Umbilical cord (tissue), 2 donors: ENCODE data around the gene CCDC8. TPM values are rescaled to one million over a fixed set of nuclear protein-coding genes. Genes with fewer than 3 reads are reported as not detected.
"Not testable (repeated sequence)": the region's sequence is repeated elsewhere in the genome, so short reads cannot be mapped to it uniquely, and the experiment has no call there.

Experiments
- DNase-seq: peaks from one replicate; pipeline ENCODE4 v3.0.0-alpha.2; 2015; ENCODE audit warnings: low spot score
- total RNA-seq: library from RNA; depleted of rRNA; stranded (reverse); fragments of >200 nt; gene quantifications from one replicate; pipeline ENCODE4 v1.2.3, GENCODE V29; 2014; ENCODE audit warnings: low replicate concordance; ENCODE audit not compliant: insufficient read depth

The CCDC8 gene
- total RNA-seq, 1 donor from 2014 or later: 61.2 TPM

DNA sequence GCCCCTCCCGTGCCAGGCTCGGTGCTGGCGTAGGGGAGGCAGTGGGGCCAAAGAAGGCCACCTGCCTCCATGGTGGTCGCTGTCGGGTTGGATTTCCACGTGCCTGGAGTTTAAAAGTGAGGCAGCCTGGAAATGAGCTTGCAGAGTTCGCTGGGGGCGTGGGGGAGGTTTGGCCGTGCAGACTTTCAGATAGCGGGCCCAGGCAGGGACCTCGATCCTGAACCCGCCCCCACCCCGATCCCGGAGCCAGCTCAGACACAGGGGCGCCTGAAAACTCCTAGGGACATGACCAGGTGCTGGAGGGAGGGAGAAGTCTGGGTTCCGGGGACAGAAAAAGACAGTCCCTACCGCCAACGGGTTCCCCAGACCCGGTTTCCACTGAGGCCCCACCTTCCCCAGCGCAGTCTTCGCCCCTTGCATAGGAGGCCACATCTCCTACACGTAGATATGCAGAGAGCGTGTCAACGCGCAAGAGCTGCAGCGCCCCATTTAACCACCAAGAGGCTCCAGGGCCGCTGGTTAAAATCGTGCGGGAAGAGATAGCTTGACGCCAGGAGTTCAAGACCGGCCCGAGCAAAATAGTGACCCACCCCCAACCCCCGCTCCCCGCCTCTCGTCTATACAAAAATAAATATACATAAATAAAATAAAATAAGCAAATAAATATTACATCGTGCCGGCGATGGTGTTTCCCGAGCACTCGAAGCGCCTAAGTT is 8.5 kb downstream of the CCDC8 start:
- DNase-seq: peak; percentile 83

GRCh38 chr19:46404055-46404752 is 9.2 kb downstream of the CCDC8 start:
- peak; percentile 83 for DNase-seq

DNA sequence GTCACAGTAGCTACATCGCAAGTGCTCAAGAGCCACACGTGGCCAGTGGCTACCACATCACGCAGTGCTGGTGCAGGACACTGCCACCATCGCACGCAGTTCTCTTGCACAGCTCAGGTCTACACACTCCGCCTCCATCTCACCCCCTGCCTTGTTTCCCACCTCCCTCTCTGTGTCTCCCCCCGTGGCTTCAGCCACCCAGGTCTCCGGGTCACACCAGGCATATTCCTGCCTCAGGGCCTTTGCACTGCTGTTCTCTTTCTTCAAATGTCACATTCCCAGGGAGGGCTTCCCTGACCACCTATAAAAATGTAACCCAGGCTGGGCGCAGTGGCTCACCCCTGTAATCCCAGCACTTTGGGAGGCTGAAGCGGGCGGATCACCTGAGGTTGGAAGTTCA is 10.6 kb downstream of the CCDC8 start:
- DNase-seq: no peak

- not testable (repeated sequence) for DNase-seq
These were observed 15.4 kb downstream of the CCDC8 start for GRCh38 chr19:46397801-46398479.

- DNase-seq: no peak
These were observed 19.0 kb downstream of the CCDC8 start for GRCh38 chr19:46394402-46394797.

DNA sequence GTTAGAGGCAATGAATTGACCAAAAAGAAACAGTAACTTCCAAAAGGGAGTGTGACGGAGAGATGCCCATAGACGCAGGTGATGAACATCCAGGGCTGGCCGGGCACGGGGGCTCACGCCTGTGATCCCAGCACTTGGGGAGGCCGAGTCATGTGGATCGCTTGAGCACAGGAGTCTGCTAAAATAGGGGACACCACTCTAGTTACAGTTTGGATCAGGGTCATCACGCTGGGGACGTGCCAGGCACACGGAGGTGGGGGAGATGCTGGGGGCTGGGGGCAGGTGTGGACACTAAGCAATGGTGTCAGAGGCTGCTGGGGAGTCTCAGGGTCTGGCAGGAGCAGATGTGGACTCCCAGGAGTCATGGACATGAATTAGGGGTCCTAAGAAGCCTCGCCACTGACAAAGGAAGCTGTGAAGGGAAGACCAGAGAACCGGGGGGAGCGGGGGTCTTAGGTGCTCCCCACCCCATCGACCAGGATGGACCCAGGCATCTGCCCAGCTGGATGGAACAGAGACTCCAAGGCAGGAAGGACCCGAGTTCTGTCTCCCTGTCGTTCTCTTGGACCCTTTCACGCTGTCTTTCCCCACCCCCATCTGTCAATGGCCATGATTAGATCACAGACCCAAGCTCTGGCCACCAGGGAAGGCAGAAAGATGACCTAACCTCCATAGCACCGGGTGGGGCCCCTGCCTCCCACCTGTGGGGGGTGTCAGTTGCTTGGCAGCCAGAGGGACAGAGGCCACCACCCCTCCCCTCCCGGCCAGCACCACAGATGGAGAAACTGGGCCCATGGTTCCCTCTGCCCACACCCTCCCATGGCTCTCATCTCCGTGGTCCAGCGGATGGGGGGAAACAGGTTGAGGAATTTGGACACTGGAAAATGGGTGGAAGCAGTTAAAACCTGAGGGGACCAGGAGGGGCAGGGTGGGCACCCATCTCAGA is 19.6 kb downstream of the CCDC8 start:
- no peak for DNase-seq

DNA sequence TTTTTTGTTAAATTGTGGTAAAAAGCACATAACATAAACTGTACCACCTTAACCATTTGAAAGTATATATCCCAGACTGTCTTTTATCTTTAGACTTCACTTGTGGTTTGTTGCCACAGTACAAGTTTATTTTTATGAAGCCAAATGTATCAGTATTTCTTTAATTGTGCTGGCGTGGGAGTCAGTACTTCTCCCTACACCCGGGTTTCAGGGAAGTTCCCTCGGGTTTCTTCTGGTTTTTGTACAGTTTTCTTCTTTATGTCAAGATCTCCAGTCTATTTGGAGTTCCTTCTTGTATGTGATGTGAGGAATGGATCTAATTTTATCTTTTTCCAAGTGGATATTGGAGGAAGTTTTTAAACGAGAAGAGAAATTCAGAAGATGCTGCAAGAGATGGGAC is 20.5 kb downstream of the CCDC8 start:
- no peak for DNase-seq

GRCh38 chr19:46392252-46392801 is 21.0 kb downstream of the CCDC8 start:
- DNase-seq: peak; percentile 40

DNA sequence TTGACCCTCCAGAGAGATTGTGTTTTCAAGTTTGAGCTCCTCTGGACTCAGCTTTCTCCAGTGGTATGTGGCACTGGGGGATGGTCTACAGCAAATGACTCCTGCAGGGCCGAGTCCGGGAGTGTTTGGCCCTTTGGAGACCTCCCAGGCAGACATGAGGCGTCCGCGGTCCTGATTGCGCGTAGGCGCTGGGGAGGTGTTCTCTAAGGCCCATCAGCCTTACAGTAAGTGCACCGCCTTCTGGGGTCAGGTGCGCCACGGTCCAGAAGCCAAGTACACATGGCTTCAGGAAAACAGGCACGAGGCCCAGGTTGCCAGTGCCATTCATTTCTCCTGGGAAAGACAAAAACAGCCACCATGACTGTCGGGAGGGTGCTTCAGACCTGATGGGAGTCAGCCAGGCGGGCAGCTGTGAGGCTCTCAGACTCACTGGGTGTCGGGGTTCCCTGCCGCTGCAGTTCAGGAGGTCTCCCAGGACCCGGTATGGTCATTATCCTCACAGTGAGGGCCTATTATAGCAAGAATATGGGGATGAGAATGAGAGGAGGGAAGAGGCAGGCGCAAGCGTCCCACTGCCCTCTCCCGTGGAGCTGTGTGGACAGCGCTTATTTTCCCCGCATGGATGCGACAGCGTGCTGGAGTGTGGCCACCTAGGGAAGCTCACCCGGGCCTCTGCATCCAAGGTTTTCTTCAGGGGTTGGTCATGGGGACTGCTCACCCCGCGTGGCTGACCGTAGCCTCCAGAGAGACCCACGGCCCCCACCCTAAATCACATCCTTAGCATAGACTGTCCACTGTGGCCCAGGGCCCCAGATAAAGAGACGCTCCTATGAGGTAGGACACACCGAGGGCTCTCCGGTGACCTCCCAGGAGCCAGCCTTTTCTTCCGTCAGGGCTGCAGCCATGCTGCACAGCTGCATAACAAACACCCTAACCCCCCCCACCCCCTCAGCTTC is 21.8 kb downstream of the CCDC8 start:
- DNase-seq: no peak

DNA sequence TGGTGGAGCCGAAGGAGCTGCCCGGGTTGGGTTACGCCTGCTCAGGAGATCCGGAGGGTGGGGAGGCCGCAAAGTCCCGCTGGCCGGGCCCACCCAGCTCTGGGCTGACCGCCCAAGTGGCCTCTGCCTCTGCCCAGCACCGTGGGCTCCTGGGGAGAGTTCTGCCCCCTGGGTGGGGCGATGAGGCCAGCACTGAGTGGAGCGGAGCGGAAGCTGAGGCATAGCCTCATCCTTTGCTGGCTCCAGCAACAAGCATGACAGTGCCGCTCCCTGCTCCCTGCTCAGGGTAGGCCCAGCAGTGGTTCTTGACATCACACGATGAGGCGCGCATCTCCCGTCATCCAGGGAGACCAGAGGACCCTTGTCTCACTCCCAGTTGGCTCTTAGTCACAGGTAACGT is 22.5 kb downstream of the CCDC8 start:
- no peak for DNase-seq

- DNase-seq: no peak
These were observed 23.1 kb downstream of the CCDC8 start for GRCh38 chr19:46390121-46390858.

GRCh38 chr19:46388311-46389095 is 24.9 kb downstream of the CCDC8 start:
- DNase-seq: no peak

DNA sequence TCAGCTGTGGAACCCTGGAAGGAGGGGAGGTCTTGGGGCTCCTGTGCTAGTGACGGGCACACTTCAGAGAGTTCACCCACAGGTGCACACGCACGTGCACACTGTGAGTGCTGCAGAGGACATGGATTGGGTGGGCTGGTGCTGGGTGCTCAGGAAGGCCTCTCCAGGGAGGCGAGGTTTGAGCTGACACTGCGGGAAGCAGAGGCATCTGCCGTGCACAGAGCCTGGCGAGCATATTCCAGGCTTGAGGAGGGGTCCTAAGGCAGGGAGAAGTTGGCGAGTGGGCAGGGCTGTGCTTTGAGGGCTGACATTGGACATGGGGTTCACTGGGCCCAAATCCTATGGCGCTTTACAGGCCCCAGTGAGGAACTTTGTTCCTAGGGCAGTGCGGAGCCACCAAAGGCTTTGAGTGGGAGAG is 25.6 kb downstream of the CCDC8 start:
- no peak for DNase-seq

DNA sequence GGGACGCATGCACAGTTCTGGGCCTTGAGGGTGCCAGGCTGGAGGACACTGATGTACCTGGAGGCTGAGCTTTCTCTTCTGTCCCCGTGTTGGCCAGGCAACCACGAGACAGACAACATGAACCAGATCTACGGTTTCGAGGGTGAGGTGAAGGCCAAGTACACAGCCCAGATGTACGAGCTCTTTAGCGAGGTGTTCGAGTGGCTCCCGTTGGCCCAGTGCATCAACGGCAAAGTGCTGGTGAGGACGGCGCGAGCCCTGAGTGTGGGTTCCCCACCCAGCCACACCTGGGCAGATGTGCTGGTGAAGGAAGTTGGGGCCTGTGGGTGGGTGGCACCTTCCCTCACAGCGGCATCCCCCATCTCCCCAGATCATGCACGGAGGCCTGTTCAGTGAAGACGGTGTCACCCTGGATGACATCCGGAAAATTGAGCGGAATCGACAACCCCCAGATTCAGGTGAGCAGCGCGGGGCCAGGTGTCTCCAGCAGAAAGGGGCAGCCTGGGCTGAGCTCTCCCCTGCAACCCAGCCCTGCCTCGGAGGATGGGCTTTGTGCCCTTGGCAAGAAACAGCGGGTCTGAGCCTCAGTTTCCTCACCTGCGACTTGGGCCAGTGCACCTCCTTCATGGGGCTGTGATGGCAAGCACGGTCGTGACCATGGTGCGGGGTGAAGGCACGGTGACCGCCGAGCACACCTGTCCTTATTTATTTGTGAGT is 26.2 kb downstream of the CCDC8 start:
- no peak for DNase-seq

DNA sequence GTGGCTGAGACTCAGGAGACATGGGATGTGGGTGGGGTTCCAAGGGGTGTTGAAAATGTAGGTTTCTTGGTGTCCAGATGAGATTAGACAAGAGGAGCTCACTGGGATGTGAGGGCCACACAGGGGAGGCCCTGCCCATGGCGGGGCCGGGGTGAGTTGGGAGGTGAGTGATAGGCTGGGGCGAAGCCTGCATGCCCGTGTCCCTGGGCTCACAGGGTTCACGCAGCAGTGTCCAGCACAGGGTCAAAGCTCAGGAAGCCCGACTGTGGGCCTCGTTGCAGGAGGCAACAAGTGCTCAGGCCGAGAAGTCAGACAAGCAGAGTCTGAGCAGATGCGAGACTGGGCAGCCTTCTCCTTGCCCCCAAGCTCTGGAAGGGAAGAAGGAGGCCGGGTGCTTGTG is 27.2 kb downstream of the CCDC8 start:
- no peak for DNase-seq

GRCh38 chr19:46385636-46386035 is 27.7 kb downstream of the CCDC8 start:
- DNase-seq: no peak

GRCh38 chr19:46384396-46384795 is 29.0 kb downstream of the CCDC8 start:
- DNase-seq: no peak

DNA sequence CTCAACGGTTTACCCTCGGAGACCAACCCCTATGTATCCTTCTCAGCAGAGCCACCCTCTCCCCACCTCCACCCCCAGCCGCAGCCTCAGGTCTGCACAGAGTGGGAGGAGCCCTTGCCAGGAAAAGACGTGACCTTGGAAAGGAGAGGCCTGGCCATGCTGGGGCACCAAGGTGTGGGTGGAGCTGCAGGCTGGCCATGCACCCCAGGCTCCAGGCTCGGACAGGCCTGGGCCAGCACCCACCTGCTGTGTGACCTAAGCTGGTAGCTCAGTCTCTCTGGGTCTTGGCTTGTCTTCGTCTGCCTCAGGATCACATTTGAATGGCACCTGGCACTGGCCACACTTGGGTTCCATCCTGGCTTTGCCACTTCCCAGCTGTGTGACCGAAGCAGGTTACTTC is 29.5 kb downstream of the CCDC8 start:
- no peak for DNase-seq
